GM12878 (cell line): Measurements from ENCODE around the gene UBE3D.

Source experiments
- CEBPB ChIP-seq, 2 experiments: fragments of 150-350 bp in 1 of 2; IDR thresholded peaks; 2 replicates each; pipeline ENCODE4 v1.6.1; 2012 to 2014; ENCODE audit warnings: low read depth in 2 of 2, low read length in 2 of 2, borderline replicate concordance in 1 of 2, inconsistent platforms in 1 of 2
- CHD1 ChIP-seq: IDR thresholded peaks from 2 replicates; pipeline ENCODE4 v1.6.1; 2012; ENCODE audit warnings: low read depth, low read length, improper control_type of control experiment
- CREB1 ChIP-seq: IDR thresholded peaks from 2 replicates; pipeline ENCODE4 v1.6.1; 2012; ENCODE audit warnings: low read depth, mild to moderate bottlenecking, inconsistent platforms
- EZH2 ChIP-seq: IDR thresholded peaks from 2 replicates; pipeline ENCODE4 v1.6.1; 2012; ENCODE audit warnings: low read depth, mild to moderate bottlenecking, control low read depth, inconsistent platforms, low read length, borderline replicate concordance; ENCODE audit not compliant: control insufficient read depth
- JUNB ChIP-seq: IDR thresholded peaks from 2 replicates; pipeline ENCODE4 v1.6.1; 2016; ENCODE audit warnings: antibody characterized with exemption, mild to moderate bottlenecking
- NFIC ChIP-seq: IDR thresholded peaks from 2 replicates; pipeline ENCODE4 v1.6.1; 2012; ENCODE audit warnings: low read depth, mild to moderate bottlenecking, inconsistent platforms, low read length, moderate library complexity
- POLR2A ChIP-seq: IDR thresholded peaks from 2 replicates; pipeline ENCODE4 v1.6.1; 2011; ENCODE audit warnings: low read depth, mild to moderate bottlenecking, low read length
- SREBF2 ChIP-seq: IDR thresholded peaks from 2 replicates; pipeline ENCODE4 v1.6.1; 2012; ENCODE audit warnings: mild to moderate bottlenecking, low read length
- TF ChIP-seq, protein P1 (sequence below), 3 experiments: IDR thresholded peaks in 2 of 3; conservative IDR thresholded peaks in 1 of 3; 2 replicates each; pipeline ENCODE4 v1.5.1; 2011; ENCODE audit warnings: low read depth in 3 of 3, low read length in 3 of 3, mild to moderate bottlenecking in 3 of 3, control low read depth in 2 of 3, moderate library complexity in 2 of 3, inconsistent platforms in 1 of 3, mixed read lengths in 1 of 3; ENCODE audit not compliant: control insufficient read depth in 2 of 3, insufficient read depth in 1 of 3; ENCODE audit errors: extremely low read depth in 1 of 3
- TF ChIP-seq, protein P2 (sequence below): IDR thresholded peaks from 2 replicates; pipeline ENCODE4 v1.6.1; 2011; ENCODE audit warnings: borderline replicate concordance, low read depth, mild to moderate bottlenecking, moderate library complexity, low read length; ENCODE audit not compliant: insufficient read depth, poor library complexity, severe bottlenecking
- TF ChIP-seq, protein P3 (sequence below): fragments of 450-650 bp; IDR thresholded peaks from 2 replicates; pipeline ENCODE4 v1.6.1; 2016; ENCODE audit warnings: mild to moderate bottlenecking

DNA sequence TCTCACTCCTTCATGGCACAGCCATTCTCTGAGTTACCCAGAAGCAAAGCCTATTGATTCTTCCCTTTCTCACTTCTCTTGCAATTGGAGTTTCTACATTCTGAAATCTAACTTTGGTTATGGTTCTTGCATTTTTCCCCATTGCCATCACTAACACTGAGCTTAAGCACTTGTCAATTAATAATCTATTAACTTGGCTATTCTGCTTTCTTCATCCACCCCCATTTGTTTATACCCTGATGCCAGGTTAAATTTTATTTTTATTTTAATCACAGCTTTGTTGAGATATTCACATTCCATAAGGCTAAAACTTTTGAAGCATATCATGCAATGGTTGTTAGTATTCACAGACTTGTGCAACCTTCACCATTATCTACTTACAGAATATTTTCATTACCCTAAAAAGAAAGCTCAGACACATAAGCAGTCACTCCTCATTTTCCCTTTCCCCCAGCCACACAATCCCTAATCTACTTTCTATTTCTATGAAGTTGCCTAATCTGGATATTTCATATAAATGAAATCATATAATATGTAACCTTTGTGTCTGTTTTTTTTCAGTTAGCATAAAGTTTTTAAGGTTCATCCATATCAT, 222.3 kb downstream of the UBE3D start:
- TF ChIP-seq, protein P1, sequence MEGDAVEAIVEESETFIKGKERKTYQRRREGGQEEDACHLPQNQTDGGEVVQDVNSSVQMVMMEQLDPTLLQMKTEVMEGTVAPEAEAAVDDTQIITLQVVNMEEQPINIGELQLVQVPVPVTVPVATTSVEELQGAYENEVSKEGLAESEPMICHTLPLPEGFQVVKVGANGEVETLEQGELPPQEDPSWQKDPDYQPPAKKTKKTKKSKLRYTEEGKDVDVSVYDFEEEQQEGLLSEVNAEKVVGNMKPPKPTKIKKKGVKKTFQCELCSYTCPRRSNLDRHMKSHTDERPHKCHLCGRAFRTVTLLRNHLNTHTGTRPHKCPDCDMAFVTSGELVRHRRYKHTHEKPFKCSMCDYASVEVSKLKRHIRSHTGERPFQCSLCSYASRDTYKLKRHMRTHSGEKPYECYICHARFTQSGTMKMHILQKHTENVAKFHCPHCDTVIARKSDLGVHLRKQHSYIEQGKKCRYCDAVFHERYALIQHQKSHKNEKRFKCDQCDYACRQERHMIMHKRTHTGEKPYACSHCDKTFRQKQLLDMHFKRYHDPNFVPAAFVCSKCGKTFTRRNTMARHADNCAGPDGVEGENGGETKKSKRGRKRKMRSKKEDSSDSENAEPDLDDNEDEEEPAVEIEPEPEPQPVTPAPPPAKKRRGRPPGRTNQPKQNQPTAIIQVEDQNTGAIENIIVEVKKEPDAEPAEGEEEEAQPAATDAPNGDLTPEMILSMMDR (IDR thresholded peaks at IDR 0.05 in 2 of 3, conservative IDR thresholded peaks at IDR 0.05 in 1 of 3; ENCODE audit: control insufficient read depth in 2 of 3, extremely low read depth in 1 of 3, insufficient read depth in 1 of 3, low read depth in 3 of 3, low read length in 3 of 3) = no peak
- no peak for TF ChIP-seq NFIC
- no peak for TF ChIP-seq POLR2A
- no peak for TF ChIP-seq SREBF2
- TF ChIP-seq CHD1 = no peak
- TF ChIP-seq, protein P2, sequence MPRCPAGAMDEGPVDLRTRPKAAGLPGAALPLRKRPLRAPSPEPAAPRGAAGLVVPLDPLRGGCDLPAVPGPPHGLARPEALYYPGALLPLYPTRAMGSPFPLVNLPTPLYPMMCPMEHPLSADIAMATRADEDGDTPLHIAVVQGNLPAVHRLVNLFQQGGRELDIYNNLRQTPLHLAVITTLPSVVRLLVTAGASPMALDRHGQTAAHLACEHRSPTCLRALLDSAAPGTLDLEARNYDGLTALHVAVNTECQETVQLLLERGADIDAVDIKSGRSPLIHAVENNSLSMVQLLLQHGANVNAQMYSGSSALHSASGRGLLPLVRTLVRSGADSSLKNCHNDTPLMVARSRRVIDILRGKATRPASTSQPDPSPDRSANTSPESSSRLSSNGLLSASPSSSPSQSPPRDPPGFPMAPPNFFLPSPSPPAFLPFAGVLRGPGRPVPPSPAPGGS = no peak
- TF ChIP-seq CREB1 = no peak
- TF ChIP-seq JUNB = no peak
- no peak for TF ChIP-seq CEBPB (IDR thresholded peaks at IDR 0.05; ENCODE audit: borderline replicate concordance in 1 of 2, low read depth in 2 of 2, low read length in 2 of 2)
- no peak for TF ChIP-seq EZH2
- TF ChIP-seq, protein P3, sequence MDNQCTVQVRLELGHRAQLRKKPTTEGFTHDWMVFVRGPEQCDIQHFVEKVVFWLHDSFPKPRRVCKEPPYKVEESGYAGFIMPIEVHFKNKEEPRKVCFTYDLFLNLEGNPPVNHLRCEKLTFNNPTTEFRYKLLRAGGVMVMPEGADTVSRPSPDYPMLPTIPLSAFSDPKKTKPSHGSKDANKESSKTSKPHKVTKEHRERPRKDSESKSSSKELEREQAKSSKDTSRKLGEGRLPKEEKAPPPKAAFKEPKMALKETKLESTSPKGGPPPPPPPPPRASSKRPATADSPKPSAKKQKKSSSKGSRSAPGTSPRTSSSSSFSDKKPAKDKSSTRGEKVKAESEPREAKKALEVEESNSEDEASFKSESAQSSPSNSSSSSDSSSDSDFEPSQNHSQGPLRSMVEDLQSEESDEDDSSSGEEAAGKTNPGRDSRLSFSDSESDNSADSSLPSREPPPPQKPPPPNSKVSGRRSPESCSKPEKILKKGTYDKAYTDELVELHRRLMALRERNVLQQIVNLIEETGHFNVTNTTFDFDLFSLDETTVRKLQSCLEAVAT = no peak
